ENCODE data around the gene PCNA.

Gene PCNA

DNA sequence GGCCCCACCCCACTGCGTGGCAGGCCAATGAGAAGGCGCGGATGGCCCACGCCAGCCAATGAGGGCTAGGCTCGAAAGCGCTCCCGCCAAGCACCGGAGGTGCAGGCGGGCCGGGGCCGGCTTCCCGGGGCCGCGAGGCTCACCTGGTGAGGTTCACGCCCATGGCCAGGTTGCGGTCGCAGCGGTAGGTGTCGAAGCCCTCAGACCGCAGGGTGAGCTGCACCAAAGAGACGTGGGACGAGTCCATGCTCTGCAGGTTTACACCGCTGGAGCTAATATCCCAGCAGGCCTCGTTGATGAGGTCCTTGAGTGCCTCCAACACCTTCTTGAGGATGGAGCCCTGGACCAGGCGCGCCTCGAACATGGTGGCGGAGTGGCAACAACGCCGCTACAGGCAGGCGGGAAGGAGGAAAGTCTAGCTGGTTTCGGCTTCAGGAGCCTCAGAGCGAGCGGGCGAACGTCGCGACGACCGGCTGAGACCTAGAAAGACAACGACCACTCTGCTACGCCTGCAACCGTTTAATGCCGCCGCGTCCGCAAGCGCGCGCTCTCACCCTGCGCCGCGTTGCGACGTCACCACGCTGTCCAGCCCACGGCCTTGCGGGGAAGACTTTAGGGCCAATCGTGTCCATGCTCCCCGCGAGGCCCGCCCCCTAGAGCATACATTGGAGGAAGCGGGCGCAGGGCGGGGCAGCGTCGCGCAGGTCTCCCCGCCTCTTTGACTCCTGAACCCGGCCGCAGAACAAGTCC, at the start of gene PCNA:
Gene PCNA, minus strand, starts transcription at position 524 of the 750 bp plus-strand sequence. Its CDS starts 160 bp downstream, at position 364.
- Mint-ChIP-seq H3K36me3 (peaks cover 47% of the 10 kb centered on the region), H3K4me1 (peaks cover 78% of the 10 kb centered on the region), H3K9me3 (no peaks in the 10 kb centered on the region), H3K27ac (peak within 1 kb of the TSS; percentile 99), H3K27me3 (peaks cover 3% of the 10 kb centered on the region), H3K4me3 (peak within 1 kb of the TSS; percentile 97)
- CTCF ChIA-PET = interaction anchor here (1.9 to 2.5 kb wide), 2 partner anchors 18 to 73 kb away, joined by 11 read pairs; no protein-coding TSS in a partner anchor
- DNase-seq = peak; percentile 99

DNA sequence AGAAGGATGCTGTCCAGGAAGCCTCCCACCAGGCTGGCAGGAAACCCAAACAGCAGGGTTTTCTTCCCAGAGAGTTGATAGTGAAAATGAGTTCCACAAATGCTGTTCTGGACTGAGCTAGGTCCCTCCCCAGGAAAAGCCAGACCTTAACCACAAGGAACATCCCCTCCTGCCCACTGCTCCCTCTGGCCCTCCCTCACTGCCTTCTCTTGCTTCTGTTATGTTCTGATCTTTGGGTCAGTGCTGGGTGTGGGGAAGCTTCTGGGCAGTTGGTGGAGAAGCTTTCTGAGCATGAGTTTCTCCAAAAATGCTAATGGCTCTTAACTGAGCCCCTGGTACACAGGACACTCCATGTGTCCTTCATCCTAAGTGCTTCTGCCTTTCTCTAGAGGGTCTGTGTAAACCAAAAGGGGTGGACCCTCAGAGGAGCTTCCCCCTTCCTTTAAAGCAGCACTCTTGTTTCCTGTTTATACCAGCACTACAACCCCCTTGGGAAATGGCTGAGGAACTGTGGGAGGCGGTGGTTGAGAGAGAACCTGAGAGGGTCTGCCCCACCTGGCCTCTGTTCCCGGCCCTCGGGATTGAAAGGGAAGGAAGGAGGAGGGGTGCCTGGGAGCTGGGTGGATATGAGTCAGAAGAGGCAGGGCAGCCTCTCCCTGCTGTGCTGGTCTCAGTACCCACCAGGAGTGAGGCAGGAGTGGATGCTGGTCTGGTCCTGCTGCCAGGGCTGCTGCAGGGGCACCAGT, 49.1 kb upstream of the PCNA start:
- peaks cover 46% of the 10 kb centered on the region for H3K4me1 Mint-ChIP-seq
- no peak for DNase-seq
- CTCF ChIA-PET = interaction anchor here (0.5 to 3.3 kb wide), 6 partner anchors 22 to 280 kb away, joined by 3 to 13 read pairs (median 3); partner anchors contain the start of gene CDS2
- peak overlapping the region; percentile 85 for H3K27ac Mint-ChIP-seq
- H3K9me3 Mint-ChIP-seq = no peaks in the 10 kb centered on the region
- H3K4me3 Mint-ChIP-seq = no peak overlapping the region
- H3K27me3 Mint-ChIP-seq = no peaks in the 10 kb centered on the region
- peaks cover 9% of the 10 kb centered on the region for H3K36me3 Mint-ChIP-seq

DNA sequence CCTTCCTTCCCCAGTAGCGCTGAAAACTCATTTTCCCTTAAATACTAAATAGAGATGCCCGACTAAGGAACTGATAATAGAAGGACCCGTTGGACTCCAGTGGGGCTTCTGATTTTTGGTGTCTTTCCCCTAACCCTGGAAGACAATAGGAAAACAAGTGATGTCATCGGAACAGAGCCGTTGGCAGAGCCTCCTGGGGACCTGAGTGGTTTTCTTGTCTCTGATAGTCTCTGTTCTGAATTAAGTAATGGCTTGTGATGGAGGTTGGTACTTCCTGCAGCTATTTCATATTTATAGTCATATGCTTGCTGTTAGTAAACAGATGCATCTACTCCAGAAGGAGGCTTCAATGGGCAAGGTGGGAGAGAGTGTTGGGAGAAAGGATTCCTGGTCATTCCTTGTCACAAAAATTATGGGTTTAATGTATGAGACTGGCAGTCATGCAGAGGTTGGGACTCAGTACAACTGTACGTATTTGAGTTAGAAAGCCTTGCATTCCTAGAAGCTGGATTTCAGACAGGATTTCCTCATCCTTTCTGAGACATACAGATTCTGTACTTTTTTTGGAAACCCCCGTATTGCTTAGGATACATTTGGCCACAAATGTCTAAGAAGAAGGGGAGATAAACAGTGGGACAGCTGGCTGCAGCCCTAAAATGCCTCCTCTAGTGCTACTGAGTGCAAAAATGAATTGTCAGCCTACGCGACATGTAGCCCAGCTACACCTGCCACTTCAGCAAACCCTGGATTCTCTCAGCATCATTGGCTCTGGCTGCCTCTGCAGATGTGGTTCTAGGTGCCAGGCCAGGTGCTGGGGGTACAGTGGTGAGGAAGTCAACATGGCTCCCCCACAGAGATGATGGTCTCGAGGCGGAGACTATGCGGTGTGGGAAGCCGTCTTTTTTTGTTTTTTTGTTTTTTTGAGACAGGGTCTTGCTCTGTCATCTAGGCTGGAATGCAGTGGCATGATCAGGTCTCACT, 45.2 kb upstream of the PCNA start:
- H3K27ac Mint-ChIP-seq = no peak overlapping the region
- H3K36me3 Mint-ChIP-seq = peaks cover 7% of the 10 kb centered on the region
- H3K9me3 Mint-ChIP-seq = no peaks in the 10 kb centered on the region
- H3K27me3 Mint-ChIP-seq = no peaks in the 10 kb centered on the region
- no peak overlapping the region for H3K4me3 Mint-ChIP-seq
- no peak for DNase-seq
- H3K4me1 Mint-ChIP-seq = peaks cover 43% of the 10 kb centered on the region
- CTCF ChIA-PET = interaction anchor here (1.1 to 1.2 kb wide), 2 partner anchors 9 to 38 kb away, joined by 3 to 4 read pairs; partner anchors contain the start of gene CDS2

DNA sequence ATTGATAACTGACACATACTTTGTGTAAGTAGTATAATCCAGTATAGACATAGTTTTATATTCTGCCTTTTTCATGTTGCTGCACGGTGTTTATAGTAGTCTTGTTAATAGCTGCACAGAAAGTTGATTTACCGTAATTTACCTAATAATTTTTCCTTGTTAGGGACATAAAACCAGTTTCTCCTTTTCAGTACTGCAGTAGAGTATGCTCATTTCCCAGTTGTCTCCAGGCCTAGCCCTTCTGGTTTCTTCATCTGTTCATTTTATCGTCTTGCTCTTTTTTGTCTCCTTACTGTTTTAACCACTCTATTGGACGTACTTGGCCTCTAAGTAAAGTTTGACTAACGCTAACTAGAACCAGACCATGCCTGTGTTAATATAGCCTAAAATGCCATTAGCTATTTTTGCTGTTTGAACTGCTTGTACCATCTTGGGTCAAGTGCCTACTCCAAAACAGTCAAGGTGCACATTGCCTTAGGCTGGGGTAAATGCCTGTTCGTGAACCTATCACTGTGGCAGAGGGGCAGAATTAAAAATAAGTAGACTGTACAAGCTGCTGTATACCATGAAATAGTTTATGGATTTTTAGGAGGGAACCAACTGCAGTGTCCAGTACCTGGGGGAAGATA, 41.9 kb upstream of the PCNA start:
- peaks cover 19% of the 10 kb centered on the region for H3K4me1 Mint-ChIP-seq
- H3K36me3 Mint-ChIP-seq = peaks cover 4% of the 10 kb centered on the region
- CTCF ChIA-PET = no interaction called here
- no peak for DNase-seq
- no peak overlapping the region for H3K27ac Mint-ChIP-seq
- H3K4me3 Mint-ChIP-seq = no peak overlapping the region
- no peaks in the 10 kb centered on the region for H3K27me3 Mint-ChIP-seq
- H3K9me3 Mint-ChIP-seq = no peaks in the 10 kb centered on the region

DNA sequence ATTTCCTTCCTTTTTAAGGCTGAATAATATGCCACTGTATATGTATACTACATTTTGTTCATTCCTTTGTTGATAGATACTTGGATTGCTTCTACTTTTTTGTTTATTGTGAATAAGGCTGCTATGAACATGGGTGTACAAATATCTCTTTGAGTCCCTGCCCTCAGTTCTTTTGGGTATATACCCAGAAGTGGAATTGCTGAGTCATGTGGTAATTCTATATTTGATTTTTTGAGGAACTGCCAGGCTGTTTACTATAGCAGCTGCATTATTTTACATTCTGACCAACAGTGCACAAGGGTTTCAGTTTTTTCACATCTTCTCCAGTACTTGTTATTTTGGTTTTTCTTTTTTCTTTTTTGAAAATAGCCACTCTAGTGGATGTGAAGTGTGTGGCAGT, 41.1 kb upstream of the PCNA start:
- Mint-ChIP-seq H3K36me3 (peaks cover 4% of the 10 kb centered on the region), H3K4me3 (no peak overlapping the region), H3K4me1 (peaks cover 12% of the 10 kb centered on the region), H3K27me3 (no peaks in the 10 kb centered on the region), H3K27ac (no peak overlapping the region), H3K9me3 (no peaks in the 10 kb centered on the region)
- CTCF ChIA-PET = no interaction called here
- no peak for DNase-seq

DNA sequence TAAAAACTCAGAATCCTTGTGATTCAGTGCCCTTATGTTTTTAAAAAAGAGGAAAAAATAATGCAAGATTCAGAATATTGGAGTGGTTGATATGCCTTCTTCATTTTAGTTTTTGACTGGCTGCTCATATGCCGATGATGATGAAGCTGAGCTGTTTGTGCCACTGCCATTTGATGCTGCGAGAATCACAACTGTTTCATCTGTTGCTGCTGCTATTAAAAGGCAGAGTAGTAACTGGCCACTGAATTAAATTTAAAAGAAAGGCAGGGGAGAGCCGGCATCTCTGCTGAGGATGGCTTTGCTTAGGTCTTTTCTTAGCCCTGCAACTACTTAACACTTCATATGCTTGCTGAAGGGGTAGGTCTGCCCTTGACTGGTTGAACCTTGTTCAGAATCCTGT, 40.2 kb upstream of the PCNA start:
- no peak overlapping the region for H3K4me3 Mint-ChIP-seq
- DNase-seq = no peak
- H3K36me3 Mint-ChIP-seq = peaks cover 6% of the 10 kb centered on the region
- H3K27ac Mint-ChIP-seq = no peak overlapping the region
- H3K4me1 Mint-ChIP-seq = peaks cover 10% of the 10 kb centered on the region
- no peaks in the 10 kb centered on the region for H3K27me3 Mint-ChIP-seq
- no peaks in the 10 kb centered on the region for H3K9me3 Mint-ChIP-seq
- CTCF ChIA-PET = no interaction called here

DNA sequence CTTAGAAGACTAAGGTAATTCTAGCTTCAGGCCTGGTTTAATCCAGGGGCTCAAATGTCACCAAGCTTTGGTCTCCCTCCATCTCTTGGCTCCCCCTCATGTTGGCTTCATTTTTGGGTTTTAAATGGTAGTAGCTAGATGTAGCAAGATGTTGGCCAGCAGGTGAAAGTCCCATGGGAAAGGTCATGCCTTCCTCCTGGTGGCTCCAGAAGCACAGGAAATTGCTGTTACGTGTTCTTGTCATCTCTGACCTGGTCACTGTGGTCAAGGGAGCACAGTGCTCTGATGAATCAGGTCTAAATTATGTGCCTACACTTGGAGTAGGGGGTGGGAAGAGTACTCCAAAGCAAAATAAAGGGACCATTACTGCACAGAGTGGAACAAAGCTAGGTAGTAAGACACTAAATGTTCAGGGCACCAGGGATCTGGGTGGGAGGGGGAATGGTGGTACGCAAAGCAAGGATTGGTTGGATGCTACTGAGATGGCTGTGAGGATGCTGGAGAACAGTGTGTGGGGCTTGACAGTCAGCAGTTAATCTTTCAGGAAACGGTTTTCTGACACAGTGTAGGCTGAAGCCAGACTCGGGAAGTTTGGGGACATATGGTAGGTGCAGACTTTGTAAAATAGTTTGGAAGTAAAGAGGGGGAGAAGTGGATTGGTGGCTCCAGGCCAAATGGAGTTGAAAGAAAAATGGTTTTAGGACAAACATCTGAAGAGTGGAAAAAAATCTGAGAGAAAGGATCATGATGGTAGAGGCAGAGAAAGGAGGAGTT, 37.1 kb upstream of the PCNA start:
- Mint-ChIP-seq H3K4me1 (peaks cover 24% of the 10 kb centered on the region), H3K36me3 (peaks cover 10% of the 10 kb centered on the region), H3K27ac (no peak overlapping the region), H3K4me3 (no peak overlapping the region), H3K27me3 (no peaks in the 10 kb centered on the region), H3K9me3 (no peaks in the 10 kb centered on the region)
- DNase-seq = no peak
- CTCF ChIA-PET = interaction anchor here (0.9 to 1.5 kb wide), 2 partner anchors 8 to 13 kb away, joined by 4 read pairs; no protein-coding TSS in a partner anchor

DNA sequence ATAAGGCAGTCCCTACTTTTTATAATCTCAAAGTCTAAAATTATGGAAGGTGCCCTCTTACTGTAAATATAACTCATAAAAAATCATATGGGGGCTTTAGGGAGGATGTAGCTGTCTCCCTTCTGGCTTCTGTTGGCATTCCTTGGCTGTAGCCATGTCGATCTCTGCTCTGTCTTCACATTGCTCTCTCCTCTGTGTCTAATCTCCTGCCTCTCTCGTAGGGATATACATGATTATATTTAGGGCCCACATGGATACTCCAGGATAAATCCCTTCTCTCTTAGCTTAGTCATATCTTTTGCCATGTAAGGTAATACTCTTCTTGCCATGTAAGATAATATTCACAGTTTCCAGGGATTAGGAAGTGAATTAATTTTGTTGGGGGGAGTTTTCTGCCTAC, 35.6 kb upstream of the PCNA start:
- Mint-ChIP-seq H3K4me3 (no peak overlapping the region), H3K36me3 (peaks cover 10% of the 10 kb centered on the region), H3K27me3 (no peaks in the 10 kb centered on the region), H3K4me1 (peaks cover 20% of the 10 kb centered on the region), H3K9me3 (no peaks in the 10 kb centered on the region), H3K27ac (no peak overlapping the region)
- CTCF ChIA-PET = no interaction called here
- DNase-seq = no peak

DNA sequence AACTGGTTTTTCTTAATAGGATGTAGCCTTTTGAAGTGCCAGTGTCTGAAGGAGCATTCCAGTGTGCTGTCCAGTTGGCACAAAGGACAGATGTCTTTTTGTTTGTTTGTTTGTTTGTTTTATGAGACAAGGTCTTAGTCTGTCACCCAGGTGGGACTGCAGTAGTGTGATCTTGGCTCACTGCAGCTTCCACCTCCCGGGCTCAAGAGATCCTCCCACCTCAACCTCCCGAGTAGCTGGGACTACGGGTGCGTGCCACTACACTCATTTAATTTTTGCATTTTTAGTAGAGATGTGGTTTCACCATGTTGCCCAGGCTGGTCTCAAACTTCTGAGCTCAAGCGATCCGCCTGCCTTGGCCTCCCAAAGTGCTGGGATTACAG, 34.8 kb upstream of the PCNA start:
- Mint-ChIP-seq H3K9me3 (no peaks in the 10 kb centered on the region), H3K27ac (no peak overlapping the region), H3K36me3 (peaks cover 10% of the 10 kb centered on the region), H3K4me1 (peaks cover 19% of the 10 kb centered on the region), H3K27me3 (no peaks in the 10 kb centered on the region), H3K4me3 (no peak overlapping the region)
- no peak for DNase-seq
- CTCF ChIA-PET = no interaction called here

DNA sequence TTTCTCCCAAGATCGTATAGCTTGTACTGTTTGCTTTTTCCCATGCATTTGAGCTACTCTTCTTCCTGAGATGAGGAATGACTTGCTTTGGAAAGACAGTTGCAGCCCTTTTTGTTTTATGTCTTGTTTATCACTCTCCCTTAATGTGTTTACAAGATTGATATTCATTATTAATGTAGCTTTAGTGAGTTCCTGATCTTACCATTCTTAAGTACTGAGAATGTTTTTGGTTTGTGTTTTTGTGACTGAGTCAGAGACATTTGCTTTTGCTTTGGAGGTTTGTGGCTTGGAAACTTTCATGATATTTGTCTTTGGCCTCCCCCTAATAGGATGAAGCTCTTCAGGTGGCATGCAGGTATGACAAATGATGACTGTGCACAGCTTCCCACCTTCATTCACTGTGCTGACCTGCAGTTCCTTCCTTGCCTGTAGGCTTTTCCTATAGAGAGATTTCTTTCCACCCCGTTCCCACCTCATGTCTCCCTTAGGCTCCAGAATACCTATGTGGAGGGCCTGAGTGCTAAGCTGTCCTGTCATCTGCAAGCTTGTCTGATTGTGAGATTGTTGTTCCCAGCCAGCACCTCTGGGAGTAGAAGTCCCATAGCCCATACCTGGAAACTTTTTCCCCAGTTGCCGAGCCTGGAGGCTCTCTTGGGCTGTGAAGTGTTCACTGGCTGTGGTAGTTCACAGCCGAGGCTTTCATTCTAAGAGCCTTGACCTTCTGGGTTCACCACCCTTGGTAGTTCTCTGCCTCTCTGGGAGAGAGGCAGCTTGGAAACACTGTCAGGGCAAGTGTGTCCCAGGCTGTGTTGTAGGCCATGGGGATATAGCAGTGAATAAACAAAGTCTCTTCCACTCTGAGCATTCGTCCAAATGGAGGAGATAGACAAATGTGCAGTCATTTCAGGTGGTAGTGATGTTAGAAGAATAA, 34.1 kb upstream of the PCNA start:
- H3K27ac Mint-ChIP-seq = no peak overlapping the region
- H3K4me3 Mint-ChIP-seq = no peak overlapping the region
- CTCF ChIA-PET = interaction anchor here (0.9 kb wide), 1 partner anchor 13 kb away, joined by 4 read pairs; no protein-coding TSS in a partner anchor
- peaks cover 19% of the 10 kb centered on the region for H3K4me1 Mint-ChIP-seq
- H3K36me3 Mint-ChIP-seq = peaks cover 10% of the 10 kb centered on the region
- H3K27me3 Mint-ChIP-seq = no peaks in the 10 kb centered on the region
- no peak for DNase-seq
- H3K9me3 Mint-ChIP-seq = no peaks in the 10 kb centered on the region

DNA sequence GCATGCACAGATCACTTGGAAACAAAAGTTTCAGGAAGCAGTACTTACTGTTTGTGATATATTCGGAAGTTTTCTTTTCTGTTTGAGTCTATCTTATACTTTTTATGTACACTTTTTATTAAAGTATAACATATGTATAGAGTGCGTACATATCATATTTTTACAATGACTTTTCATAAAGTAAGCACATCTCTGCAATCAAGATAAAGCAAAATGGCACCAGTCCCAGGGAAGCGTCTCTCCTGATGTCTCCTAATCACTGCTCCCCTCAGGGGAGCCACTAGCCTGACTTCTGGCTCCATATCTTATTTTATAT, 33.4 kb upstream of the PCNA start:
- peaks cover 19% of the 10 kb centered on the region for H3K4me1 Mint-ChIP-seq
- no peaks in the 10 kb centered on the region for H3K27me3 Mint-ChIP-seq
- H3K4me3 Mint-ChIP-seq = no peak overlapping the region
- H3K9me3 Mint-ChIP-seq = no peaks in the 10 kb centered on the region
- no peak for DNase-seq
- no peak overlapping the region for H3K27ac Mint-ChIP-seq
- peaks cover 10% of the 10 kb centered on the region for H3K36me3 Mint-ChIP-seq
- CTCF ChIA-PET = interaction anchor here (0.9 kb wide), 1 partner anchor 13 kb away, joined by 4 read pairs; no protein-coding TSS in a partner anchor

DNA sequence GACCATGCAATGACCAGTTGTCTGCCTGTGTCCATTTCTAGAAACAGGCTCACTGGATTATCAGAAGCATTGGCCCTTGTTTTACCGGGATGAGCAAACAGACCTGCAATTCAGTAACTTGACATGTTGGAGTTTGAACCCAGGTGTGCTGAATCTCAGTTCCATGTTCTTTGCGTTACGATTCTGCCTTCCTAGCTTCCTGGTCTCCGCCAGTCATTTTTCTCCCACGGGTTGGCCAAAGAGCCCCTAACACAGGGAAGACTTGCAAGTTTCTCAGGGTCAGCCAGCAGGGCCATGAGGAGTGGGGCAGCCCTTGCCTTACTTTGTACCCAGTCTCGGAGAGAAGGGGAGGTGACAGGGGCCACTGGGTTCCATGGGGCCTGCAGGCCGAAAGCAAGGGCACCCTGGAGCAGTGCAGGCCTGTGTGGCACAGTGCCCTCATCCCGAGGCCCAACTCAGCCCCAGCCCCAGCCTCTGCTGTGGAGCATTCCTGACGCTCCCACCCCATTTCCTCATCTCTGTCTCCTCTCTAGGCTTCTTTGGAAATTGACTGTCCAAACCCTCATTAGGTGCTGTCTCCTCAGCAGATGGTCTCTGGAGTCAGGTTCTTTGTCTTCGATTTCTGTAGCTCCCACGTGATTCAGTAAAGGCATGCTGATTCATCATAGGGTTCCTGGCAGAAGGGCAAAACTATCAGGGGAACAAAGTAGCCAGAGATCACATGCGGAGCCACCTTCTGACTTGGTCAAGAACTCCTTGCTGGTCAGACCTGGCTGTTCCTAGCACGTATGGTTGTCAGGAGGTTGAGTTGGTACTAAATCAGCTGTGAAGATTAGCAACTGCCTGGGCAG, 30.7 kb upstream of the PCNA start:
- Mint-ChIP-seq H3K36me3 (peaks cover 13% of the 10 kb centered on the region), H3K27ac (no peak overlapping the region), H3K9me3 (no peaks in the 10 kb centered on the region), H3K4me3 (no peak overlapping the region), H3K27me3 (no peaks in the 10 kb centered on the region), H3K4me1 (peaks cover 31% of the 10 kb centered on the region)
- DNase-seq = no peak
- CTCF ChIA-PET = no interaction called here
